Thoracic aorta (tissue), 2 donors: Measurements from ENCODE around the gene SMCO2. TPM values are rescaled to one million over a fixed set of nuclear protein-coding genes. Genes with fewer than 3 reads are reported as not detected.

Source experiments
- ATAC-seq: fragments of 150-250 bp; one replicate; pipeline ENCODE4 v1.8.0; 2017; ENCODE audit warnings: low read depth; ENCODE audit not compliant: insufficient number of reproducible peaks, low FRiP score
- DNase-seq: peaks from one replicate; pipeline ENCODE4 v3.0.0-alpha.2; 2020; ENCODE audit warnings: low spot score
- H3K27ac ChIP-seq, 2 donors: fragments of 200-600 bp; sonication (generic); 1 replicate in 1 of 2; 2 replicates in 1 of 2; pipeline ENCODE4 v1.5.1; 2016; ENCODE audit warnings: mild to moderate bottlenecking in 2 of 2, moderate library complexity in 2 of 2
- H3K27me3 ChIP-seq: fragments of 200-600 bp; sonication (generic); replicated peaks from 2 replicates; pipeline ENCODE4 v1.6.0; 2016; ENCODE audit warnings: mild to moderate bottlenecking; ENCODE audit not compliant: insufficient read depth
- H3K36me3 ChIP-seq: fragments of 200-600 bp; sonication (generic); one replicate; pipeline ENCODE4 v1.5.1; 2016
- H3K4me1 ChIP-seq, 2 donors: fragments of 200-600 bp; sonication (generic); 1 replicate in 1 of 2; 2 replicates in 1 of 2; pipeline versions ENCODE4 v1.5.1 to v1.6.0; 2016; ENCODE audit warnings: low read depth in 2 of 2, mild to moderate bottlenecking in 1 of 2; ENCODE audit not compliant: control insufficient read depth in 1 of 2
- H3K4me3 ChIP-seq: fragments of 200-600 bp; sonication (generic); 2 replicates; pipeline ENCODE4 v1.5.1; 2016; ENCODE audit warnings: mild to moderate bottlenecking
- H3K9me3 ChIP-seq: fragments of 200-600 bp; sonication (generic); 2 replicates; pipeline ENCODE4 v1.5.1; 2016
- total RNA-seq, 2 donors: library from RNA; depleted of rRNA; stranded (reverse); fragments of >200 nt; gene quantifications; one replicate each; pipeline versions ENCODE4 v1.1.0 to v1.2.3, GENCODE V29; 2016
- TF ChIP-seq, protein P1 (sequence below): fragments of 200-600 bp; sonication (generic); IDR thresholded peaks from one replicate; pipeline ENCODE4 v1.5.1; 2019; ENCODE audit warnings: antibody characterized with exemption

SMCO2 gene
- total RNA-seq, 2 donors from 2014 or later = not detected

DNA sequence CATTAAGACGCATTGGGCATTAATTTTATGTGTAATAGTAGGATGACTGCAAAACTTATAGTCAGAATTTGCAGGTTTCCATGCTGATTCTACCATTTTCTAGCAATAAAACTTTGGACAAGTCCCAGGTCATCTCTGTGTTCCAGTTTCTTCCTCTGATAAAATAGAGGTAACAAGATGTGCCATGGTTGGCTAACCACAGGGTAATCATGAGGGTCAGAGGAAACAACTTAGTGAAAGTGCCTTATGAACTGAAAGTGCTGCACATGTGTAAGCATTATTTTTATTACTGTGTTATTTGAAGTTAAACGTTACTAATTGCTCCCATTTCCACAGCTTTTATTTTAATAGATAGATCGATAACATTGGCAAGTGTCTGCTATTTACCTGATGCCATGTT lies 21.1 kb downstream of the SMCO2 start:
- DNase-seq = no peak
- Histone ChIP-seq H3K27me3 (no peaks in the 10 kb centered on the region), H3K27ac (no peak overlapping the region), H3K4me3 (no peak overlapping the region), H3K36me3 (no peaks in the 10 kb centered on the region), H3K4me1 (peaks cover 3 to 8% of the 10 kb centered on the region in 2 donors), H3K9me3 (no peaks in the 10 kb centered on the region)
- ATAC-seq = no peak
- TF ChIP-seq, protein P1, sequence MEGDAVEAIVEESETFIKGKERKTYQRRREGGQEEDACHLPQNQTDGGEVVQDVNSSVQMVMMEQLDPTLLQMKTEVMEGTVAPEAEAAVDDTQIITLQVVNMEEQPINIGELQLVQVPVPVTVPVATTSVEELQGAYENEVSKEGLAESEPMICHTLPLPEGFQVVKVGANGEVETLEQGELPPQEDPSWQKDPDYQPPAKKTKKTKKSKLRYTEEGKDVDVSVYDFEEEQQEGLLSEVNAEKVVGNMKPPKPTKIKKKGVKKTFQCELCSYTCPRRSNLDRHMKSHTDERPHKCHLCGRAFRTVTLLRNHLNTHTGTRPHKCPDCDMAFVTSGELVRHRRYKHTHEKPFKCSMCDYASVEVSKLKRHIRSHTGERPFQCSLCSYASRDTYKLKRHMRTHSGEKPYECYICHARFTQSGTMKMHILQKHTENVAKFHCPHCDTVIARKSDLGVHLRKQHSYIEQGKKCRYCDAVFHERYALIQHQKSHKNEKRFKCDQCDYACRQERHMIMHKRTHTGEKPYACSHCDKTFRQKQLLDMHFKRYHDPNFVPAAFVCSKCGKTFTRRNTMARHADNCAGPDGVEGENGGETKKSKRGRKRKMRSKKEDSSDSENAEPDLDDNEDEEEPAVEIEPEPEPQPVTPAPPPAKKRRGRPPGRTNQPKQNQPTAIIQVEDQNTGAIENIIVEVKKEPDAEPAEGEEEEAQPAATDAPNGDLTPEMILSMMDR = no peak

DNA sequence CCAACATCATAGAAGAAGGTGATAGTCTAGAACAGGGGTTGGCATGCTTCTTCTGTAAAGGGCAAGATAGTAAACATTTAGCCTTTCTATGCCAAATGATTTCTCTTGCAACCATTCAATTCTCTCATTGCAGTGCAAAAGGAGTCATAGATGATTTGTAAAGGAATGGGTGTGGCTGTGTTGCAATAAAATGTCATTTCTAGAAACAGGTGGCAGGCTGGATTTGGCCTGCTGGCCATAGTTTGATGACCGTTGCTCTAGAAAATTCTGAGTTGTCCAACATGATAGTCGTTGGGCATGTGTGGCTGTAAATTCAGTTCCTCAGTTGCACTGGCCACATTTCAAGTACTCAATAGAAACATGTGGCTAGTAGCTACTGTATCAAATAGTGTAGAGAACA lies 21.7 kb downstream of the SMCO2 start:
- ATAC-seq = no peak
- TF ChIP-seq, protein P1 = no peak

DNA sequence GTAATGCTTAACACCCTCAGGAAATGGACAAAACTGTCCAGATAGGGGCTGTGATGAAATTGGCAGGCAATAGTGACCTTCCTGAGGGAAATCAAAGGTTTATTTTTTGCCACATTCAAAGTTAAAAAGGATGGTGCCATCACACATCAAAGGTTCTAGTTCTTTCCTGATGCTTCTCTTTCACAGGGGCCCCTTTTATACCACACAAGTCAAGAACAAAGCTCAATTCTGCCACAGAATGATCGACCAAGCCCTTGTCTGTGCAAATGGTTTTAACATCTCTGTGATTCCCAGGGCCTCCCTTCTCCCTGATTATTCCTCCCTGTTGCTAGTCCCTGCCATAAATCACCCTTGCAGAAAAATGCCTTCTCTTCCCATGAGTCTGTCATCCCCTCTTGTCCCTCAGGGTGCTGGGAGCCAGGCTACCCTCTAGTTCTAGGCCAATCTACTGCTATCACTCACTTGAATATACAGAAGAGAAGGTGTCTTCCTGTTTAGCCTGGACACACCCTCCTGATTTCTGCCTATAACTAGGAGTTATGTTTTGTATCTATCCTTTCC lies 22.7 kb downstream of the SMCO2 start:
- no peaks in the 10 kb centered on the region for H3K9me3 ChIP-seq
- H3K4me1 ChIP-seq = peaks cover 3 to 14% of the 10 kb centered on the region in 2 donors
- H3K27me3 ChIP-seq = no peaks in the 10 kb centered on the region
- ATAC-seq (no peak), DNase-seq (no peak)
- H3K4me3 ChIP-seq = no peak overlapping the region
- no peaks in the 10 kb centered on the region for H3K36me3 ChIP-seq
- TF ChIP-seq, protein P1 = no peak
- H3K27ac ChIP-seq = no peak overlapping the region

More for the DNA sequence above, 21.7 kb downstream of the SMCO2 start:
- no peak for DNase-seq
- H3K36me3 ChIP-seq = no peaks in the 10 kb centered on the region
- H3K4me1 ChIP-seq = peaks cover 3 to 8% of the 10 kb centered on the region in 2 donors
- no peaks in the 10 kb centered on the region for H3K27me3 ChIP-seq
- H3K9me3 ChIP-seq = no peaks in the 10 kb centered on the region
- H3K27ac ChIP-seq = no peak overlapping the region
- no peak overlapping the region for H3K4me3 ChIP-seq

DNA sequence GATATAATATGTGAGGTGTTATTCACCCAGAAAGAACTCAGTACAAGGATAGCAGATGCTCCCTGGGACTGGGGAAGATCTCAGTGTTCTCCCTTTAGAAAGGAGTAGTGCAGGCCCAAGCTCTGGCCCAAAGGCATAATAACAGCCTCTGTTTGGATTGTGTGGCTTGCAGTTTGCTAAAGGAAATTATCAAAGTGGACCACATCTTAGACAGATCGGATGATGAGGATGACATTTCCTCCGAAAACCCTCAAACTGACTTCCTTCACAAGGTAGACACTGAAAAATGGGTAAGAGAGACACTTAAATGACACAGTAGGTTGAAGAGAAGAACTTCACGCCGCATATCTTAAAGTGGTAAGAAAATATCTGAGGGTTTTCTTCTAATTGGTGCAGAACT lies 26.1 kb downstream of the SMCO2 start:
- ATAC-seq (no peak), DNase-seq (no peak)
- peaks cover 3 to 14% of the 10 kb centered on the region in 2 donors for H3K4me1 ChIP-seq
- H3K9me3 ChIP-seq = peaks cover 10% of the 10 kb centered on the region
- H3K27ac ChIP-seq = no peak overlapping the region
- H3K36me3 ChIP-seq = no peaks in the 10 kb centered on the region
- TF ChIP-seq, protein P1 = no peak
- no peak overlapping the region for H3K4me3 ChIP-seq
- H3K27me3 ChIP-seq = no peaks in the 10 kb centered on the region

DNA sequence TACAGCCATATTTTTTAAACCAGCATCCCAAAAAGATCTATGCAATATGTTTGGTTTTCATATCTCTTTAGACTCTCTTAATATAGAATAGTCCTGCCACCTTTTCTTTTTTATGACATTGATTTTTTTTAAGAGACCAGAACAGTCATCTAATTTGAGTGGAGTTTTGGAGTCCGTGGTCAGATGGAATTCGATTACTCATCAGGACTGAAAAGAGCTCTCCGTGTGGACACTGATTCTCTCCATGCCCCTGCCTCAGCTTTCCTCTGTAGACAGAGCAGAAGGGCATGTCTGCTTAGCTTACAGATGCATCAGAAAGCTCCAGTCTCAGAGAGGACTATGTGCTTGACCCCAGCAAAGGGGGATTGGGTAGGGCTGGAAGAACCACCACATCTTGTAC lies 27.8 kb downstream of the SMCO2 start:
- H3K4me3 ChIP-seq = no peak overlapping the region
- TF ChIP-seq, protein P1 = no peak
- no peaks in the 10 kb centered on the region for H3K36me3 ChIP-seq
- DNase-seq (no peak), ATAC-seq (no peak)
- H3K27ac ChIP-seq = no peak overlapping the region
- no peaks in the 10 kb centered on the region for H3K27me3 ChIP-seq
- H3K9me3 ChIP-seq = peaks cover 14% of the 10 kb centered on the region
- peaks cover 3 to 14% of the 10 kb centered on the region in 2 donors for H3K4me1 ChIP-seq
